Pancreas (tissue), 10 donors: Measurements from ENCODE around the gene CALML3. TPM values are rescaled to one million over a fixed set of nuclear protein-coding genes. Genes with fewer than 3 reads are reported as not detected.

Experiments used
- ATAC-seq, 4 donors: fragments of 200-7000 bp; cut with Tn5 transposase; one replicate each; pipeline versions ENCODE4 v1.8.0 to v1.9.1; 2020; ENCODE audit warnings: mild to moderate bottlenecking in 4 of 4, moderate library complexity in 4 of 4
- DNase-seq, 6 donors: peaks; one replicate each; pipeline ENCODE4 v3.0.0-alpha.2; 2020
- FAIRE-seq: peaks from 2 replicates; lab custom pipeline; 2012; peaks lifted over from hg19 to GRCh38; lab: Jason Lieb, UNC
- H3K27ac ChIP-seq, 4 donors: fragments of 200-600 bp; sonication (generic); 1 replicate in 3 of 4; 2 replicates in 1 of 4; pipeline versions ENCODE4 v1.5.0 to v1.8.0; 2020
- H3K27me3 ChIP-seq, 4 donors: fragments of 200-600 bp; one replicate each; pipeline ENCODE4 v1.8.0; 2021
- H3K36me3 ChIP-seq, 3 donors: fragments of 200-600 bp; sonication (generic) in 1 of 3; one replicate each; pipeline versions ENCODE4 v1.5.0 to v1.8.0; 2020 to 2021
- H3K4me1 ChIP-seq, 3 donors: fragments of 200-600 bp; one replicate each; pipeline ENCODE4 v1.8.0; 2021
- H3K4me3 ChIP-seq, 4 donors: fragments of 200-600 bp; sonication (generic) in 2 of 4; one replicate each; pipeline versions ENCODE4 v1.5.0 to v1.8.0; 2020 to 2021
- H3K9me3 ChIP-seq, 4 donors: fragments of 200-600 bp; one replicate each; pipeline ENCODE4 v1.8.0; 2021
- WGBS, 2 donors: extraction: QIAGEN DNeasy Blood & Tissue Kit; methylation state at CpG; one replicate each; pipeline ENCODE4 v1.1.7; 2013; 5-methylcytosine and 5-hydroxymethylcytosine counted together
- intact Hi-C, 3 donors: fragments of 100-400 bp; cut with DNase I; formaldehyde crosslinking; loops; one replicate each; pipeline versions ENCODE4 v1.11.1 to v1.14.2; 2022
- polyA plus RNA-seq, 2 donors: library from polyadenylated mRNA; stranded (reverse); fragments of 200-250 nt; gene quantifications; one replicate each; pipeline ENCODE4 v1.2.3, GENCODE V29; 2013
- total RNA-seq, 6 donors: library from RNA; stranded (reverse); fragmentation: NEBNext Ultra II Directional in 4 of 6; extraction: Animal tissue kit (Norgen Biotek cat#: 25700) in 4 of 6; gene quantifications; one replicate each; pipeline versions ENCODE4 v1.2.1 to v1.2.4, GENCODE V29; 2021 to 2023
- TF ChIP-seq, protein P1 (sequence below), 4 donors: fragments of 200-600 bp; sonication (generic) in 3 of 4; IDR thresholded peaks; one replicate each; pipeline versions ENCODE4 v1.5.0 to v1.8.0; 2021; ENCODE audit warnings: antibody characterized with exemption in 4 of 4
- donor health status: healthy with polysubstance abuse.
- donor health status: DM: no; HTN: no; CAD: no; lungs with moderate emphysema.
- donor health status: DM: no; HTN: no; CAD: no.
- donor health status: control.
- donor health status: control.
- donor health status: Bipolar disorder and iron deficiency.
- donor health status: DM: yes; HTN: yes; CAD: no.
- donor health status: DM: no; HTN: no; CAD: no.
- donor health status: DM: no; HTN: no; CAD: no.
- donor health status: DM: yes; HTN: yes; CAD: no.

The CALML3 gene
- total and polyA plus RNA-seq, 8 donors, result 0.05 to 0.08 TPM; not detected in 6

DNA sequence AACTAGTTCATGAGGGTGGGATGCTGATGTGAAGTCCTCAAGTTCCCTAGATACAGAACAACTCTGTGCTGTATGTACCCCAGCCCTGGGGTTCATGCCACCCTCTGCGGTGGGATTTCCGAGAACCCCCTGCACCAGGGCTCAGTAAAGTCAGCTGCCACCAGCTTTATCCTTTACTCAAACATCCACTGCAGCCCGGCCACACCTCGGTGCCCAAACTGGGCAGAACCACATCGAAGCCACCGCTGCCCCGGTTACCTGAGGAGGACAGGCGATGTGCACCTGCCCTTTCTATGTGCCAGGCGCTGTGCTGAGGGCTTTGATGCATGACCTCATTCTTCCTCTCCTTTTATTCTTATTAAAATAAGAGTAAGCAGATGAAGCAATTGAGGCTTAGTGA, 15.5 kb upstream of the CALML3 start:
- no peaks in the 10 kb centered on the region for H3K9me3 ChIP-seq
- 94 to 98% methylated on average over 9 of the region's 9 CpGs for WGBS, 2 donors
- H3K27ac ChIP-seq, result no peak overlapping the region
- FAIRE-seq (no peak), ATAC-seq (no peak), DNase-seq (peak in 2 of 6 donors; percentile 23 to 45)
- no peaks in the 10 kb centered on the region for H3K36me3 ChIP-seq
- H3K4me3 ChIP-seq, result no peak overlapping the region
- peaks cover under 1 to 13% (median 6%) of the 10 kb centered on the region in 3 donors for H3K4me1 ChIP-seq
- TF ChIP-seq, protein P1, sequence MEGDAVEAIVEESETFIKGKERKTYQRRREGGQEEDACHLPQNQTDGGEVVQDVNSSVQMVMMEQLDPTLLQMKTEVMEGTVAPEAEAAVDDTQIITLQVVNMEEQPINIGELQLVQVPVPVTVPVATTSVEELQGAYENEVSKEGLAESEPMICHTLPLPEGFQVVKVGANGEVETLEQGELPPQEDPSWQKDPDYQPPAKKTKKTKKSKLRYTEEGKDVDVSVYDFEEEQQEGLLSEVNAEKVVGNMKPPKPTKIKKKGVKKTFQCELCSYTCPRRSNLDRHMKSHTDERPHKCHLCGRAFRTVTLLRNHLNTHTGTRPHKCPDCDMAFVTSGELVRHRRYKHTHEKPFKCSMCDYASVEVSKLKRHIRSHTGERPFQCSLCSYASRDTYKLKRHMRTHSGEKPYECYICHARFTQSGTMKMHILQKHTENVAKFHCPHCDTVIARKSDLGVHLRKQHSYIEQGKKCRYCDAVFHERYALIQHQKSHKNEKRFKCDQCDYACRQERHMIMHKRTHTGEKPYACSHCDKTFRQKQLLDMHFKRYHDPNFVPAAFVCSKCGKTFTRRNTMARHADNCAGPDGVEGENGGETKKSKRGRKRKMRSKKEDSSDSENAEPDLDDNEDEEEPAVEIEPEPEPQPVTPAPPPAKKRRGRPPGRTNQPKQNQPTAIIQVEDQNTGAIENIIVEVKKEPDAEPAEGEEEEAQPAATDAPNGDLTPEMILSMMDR (IDR thresholded peaks at IDR 0.05), result no peak
- intact Hi-C loops, result no loop called here
- no peaks in the 10 kb centered on the region for H3K27me3 ChIP-seq

DNA sequence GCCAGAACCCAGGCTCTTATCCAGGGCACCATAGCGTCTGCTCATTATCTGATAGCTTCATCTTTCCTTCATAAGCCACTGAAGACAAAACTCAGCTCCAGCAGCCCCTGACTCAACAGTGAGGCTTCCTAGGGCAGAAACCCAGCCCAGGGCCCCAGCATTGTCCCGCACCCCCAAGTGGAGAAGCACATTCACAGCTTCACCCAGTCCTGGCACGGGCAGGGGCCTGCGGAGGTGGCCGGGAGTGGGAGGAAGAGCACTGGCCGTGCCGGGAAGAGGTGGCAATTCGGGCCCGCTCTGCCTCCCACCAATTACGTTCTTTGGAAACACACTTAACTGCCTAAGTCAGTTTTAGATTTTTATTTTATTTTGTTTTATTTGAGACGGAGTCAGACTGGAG, 15.1 kb upstream of the CALML3 start:
- intact Hi-C loops, result no loop called here
- FAIRE-seq, result no peak
- no peaks in the 10 kb centered on the region for H3K36me3 ChIP-seq
- DNase-seq, result peak in 2 of 6 donors; percentile 41 to 45
- H3K4me3 ChIP-seq, result no peak overlapping the region
- no peaks in the 10 kb centered on the region for H3K27me3 ChIP-seq
- no peak overlapping the region for H3K27ac ChIP-seq
- TF ChIP-seq, protein P1 (IDR thresholded peaks at IDR 0.05), result no peak
- no peak for ATAC-seq
- H3K4me1 ChIP-seq, result peaks cover 0 to 8% (median 1%) of the 10 kb centered on the region in 3 donors
- 95 to 98% methylated on average over 11 of the region's 11 CpGs for WGBS, 2 donors
- no peaks in the 10 kb centered on the region for H3K9me3 ChIP-seq

DNA sequence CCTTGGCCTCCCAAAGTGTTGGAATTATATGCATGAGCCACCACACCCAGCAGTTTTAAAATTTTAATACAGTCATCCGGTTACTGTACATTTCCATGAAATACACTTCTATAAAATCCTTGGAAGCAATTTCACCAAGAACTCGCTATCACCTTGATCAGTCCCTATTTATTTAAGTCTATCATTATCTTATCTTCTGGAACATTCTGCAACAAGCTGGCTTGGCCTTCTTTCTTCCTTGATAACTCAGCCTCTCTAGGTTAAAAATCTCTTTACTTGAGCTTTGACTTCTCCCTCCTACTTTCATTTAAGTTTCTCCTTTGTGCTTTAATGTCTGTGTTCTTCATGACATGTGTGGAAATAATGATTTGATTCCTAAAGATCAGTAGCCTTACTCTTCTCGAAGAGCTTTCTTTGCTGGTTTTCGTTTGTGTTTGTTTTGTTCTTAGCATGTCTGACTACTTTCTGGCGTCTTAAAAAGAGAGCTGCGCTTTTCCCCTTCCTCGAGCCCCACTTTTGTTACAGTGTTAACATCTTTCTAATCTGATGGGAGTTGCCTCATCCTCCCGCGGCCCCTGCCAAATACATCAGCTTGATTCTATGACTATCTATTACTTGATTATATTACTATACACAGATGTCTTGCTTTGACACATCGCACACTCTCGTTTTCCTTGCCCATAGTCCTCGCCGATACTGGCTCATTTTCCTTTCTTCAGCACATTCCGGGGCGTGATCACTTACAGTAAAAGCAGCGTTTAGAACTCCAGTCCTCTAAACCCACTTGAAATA, 14.3 kb upstream of the CALML3 start:
- peaks cover 0 to 7% (median 0%) of the 10 kb centered on the region in 3 donors for H3K4me1 ChIP-seq
- intact Hi-C loops, result no loop called here
- FAIRE-seq (no peak), DNase-seq (peak in 1 of 6 donors; percentile 13), ATAC-seq (no peak)
- TF ChIP-seq, protein P1 (IDR thresholded peaks at IDR 0.05), result no peak
- H3K27me3 ChIP-seq, result no peaks in the 10 kb centered on the region
- WGBS, 2 donors, result 86 to 92% methylated on average over 16 of the region's 16 CpGs
- no peaks in the 10 kb centered on the region for H3K36me3 ChIP-seq
- H3K27ac ChIP-seq, result no peak overlapping the region
- no peaks in the 10 kb centered on the region for H3K9me3 ChIP-seq
- no peak overlapping the region for H3K4me3 ChIP-seq

DNA sequence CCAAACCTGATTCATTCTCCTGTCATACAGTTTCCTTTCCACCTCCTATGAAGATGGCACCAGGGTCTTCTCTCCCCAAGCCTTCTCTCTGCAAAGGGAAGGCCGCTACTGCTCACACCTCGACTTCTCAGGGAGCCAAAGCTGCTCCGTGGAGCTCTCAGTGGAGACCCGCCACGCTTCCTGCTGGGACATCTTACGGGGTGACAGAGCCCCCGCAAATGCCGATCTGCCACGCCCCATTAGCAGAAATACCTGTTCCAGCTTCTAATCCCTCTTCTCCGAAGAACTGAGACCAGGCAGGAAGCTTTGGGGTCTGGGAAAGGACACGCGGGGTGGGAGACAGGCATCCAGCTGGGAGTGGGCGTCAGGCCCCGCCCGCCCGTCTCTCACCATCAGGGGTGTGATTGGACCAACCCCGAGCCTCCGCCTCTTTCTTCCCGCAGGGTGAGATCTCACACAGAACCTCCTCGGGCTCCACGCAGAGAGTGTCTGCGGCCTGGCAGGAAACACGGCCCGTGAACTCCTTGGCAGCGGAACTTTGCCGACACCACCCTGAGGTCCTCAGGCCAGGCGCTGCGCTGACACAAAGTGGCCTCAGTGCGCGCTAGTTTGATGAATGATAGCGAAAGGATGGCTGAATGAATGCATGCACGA, 13.4 kb upstream of the CALML3 start:
- no peaks in the 10 kb centered on the region for H3K36me3 ChIP-seq
- FAIRE-seq, result no peak
- no peaks in the 10 kb centered on the region for H3K9me3 ChIP-seq
- TF ChIP-seq, protein P1 (IDR thresholded peaks at IDR 0.05), result no peak
- H3K4me1 ChIP-seq, result no peaks in the 10 kb centered on the region
- H3K27ac ChIP-seq, result no peak overlapping the region
- 93 to 94% methylated on average over 32 of the region's 32 CpGs for WGBS, 2 donors
- DNase-seq, result peak in 2 of 6 donors; percentile 38 to 41
- intact Hi-C loops, result no loop called here
- H3K27me3 ChIP-seq, result no peaks in the 10 kb centered on the region
- no peak overlapping the region for H3K4me3 ChIP-seq
- ATAC-seq, result no peak
